GM18868 (cell line): Measurements from ENCODE around the gene FSTL1.

Experiments
- ATAC-seq: cut with Tn5 transposase; IDR thresholded peaks from one replicate; pipeline ENCODE4 v1.9.1; 2021; ENCODE audit warnings: mild to moderate bottlenecking, moderate library complexity; ENCODE audit not compliant: unreplicated experiment

Gene FSTL1

GRCh38 chr3:120469440-120469839, 18.6 kb upstream of the FSTL1 start:
- no peak for ATAC-seq

- ATAC-seq, result no peak
These were observed 18.0 kb upstream of the FSTL1 start for GRCh38 chr3:120468635-120469295.

- ATAC-seq, result no peak
These were observed 11.7 kb upstream of the FSTL1 start for GRCh38 chr3:120462409-120462959.

DNA sequence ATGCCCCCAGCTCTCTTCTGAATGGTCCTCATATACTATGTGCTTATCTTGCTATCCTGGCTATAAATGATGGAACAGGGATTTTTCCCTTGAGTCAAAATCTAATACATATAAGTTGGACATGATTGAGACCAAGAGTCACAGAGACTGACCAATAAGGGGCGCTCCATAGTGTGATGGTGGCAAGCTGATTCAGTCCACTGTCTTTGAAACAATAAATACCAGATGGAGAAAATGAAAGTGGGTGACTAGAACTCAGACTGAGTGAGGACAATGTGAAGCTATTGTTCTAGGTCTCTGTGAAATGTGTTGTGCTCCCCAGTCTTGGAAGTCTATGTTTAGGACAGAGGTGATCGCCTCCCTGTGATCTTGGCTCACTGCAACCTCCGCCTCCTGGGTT, 10.6 kb upstream of the FSTL1 start:
- no peak for ATAC-seq

- no peak for ATAC-seq
These were observed 10.1 kb upstream of the FSTL1 start for GRCh38 chr3:120460862-120461261.

DNA sequence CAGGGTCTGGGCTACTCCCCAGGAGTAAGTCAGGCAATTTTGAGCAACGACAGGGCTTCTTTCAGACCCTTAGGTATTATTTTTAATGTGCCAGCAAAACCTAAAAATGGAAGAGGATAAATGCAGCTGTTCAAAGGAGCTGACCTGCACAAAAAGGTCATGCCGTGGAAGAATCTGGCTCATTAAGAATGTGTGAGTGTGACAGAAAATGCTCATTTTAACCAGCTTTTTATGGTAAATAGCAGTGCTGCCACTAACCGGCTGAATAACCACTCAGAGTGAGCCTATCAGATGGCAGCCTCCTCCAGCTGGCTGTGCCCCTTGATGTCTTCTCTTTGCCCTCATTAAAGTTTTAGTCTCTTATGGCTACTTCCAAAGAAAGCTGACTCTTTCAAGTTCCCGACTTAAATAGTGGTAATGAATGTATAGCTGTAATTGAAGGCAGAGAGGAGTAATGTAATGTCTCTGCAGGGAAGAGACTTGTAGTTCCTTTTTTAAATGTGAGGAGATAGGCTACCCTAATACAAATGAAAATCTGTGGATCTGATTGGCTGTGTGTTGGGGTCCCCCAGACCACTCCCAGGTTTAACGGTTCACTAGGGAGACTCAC, 9.5 kb upstream of the FSTL1 start:
- no peak for ATAC-seq

GRCh38 chr3:120459196-120459595, 8.4 kb upstream of the FSTL1 start:
- no peak for ATAC-seq

- ATAC-seq, result no peak
These were observed 7.0 kb upstream of the FSTL1 start for GRCh38 chr3:120457827-120458226.

- ATAC-seq, result no peak
These were observed 3.4 kb upstream of the FSTL1 start for GRCh38 chr3:120454076-120454689.

- ATAC-seq, result no peak
These were observed 2.0 kb upstream of the FSTL1 start for GRCh38 chr3:120452816-120453215.

DNA sequence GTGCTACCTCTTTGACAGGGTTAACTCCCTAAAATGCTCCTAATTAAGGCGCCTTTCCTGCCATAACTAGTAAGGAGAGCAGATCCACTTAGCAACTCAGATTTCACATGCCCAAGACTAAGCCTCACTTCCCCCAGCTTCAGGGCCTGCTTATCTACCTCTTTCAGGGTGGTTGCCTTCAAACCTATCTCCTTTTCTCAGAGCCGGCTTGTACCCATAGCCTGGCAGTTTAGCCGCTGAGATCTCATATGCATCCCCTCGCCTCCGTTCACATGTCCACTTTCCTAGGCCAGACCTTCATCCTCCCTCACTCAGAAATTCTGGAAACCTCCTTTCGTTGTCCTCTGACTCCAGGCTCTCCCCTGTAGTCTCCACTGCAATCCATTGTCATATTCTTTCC, 1.0 kb upstream of the FSTL1 start:
- ATAC-seq, result no peak

DNA sequence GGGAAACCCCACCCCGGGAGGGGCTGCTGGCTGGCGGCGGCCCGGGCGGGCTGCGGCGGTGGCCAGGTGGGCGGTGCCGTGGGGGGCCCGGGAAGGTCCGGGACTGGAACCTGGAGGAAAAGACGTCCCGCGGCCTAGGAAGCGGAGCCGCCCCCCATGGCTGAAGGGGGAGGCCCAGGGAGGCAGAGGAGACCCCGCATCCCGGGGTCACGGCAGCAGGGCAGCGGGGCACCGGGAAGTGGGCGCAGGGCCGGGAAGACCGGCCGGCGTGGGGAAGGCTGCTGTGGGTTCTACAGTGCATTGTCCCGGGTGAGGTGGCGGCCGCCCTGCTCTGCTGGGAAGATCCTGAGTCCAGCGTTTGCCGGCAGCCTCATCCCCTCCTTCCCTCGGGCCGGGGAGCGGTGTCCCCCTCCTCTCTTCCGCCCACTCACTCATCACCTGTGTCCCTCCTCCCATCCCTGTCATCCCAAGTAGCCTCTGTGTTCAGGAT, 525 bp upstream of the FSTL1 start:
- ATAC-seq, result no peak

DNA sequence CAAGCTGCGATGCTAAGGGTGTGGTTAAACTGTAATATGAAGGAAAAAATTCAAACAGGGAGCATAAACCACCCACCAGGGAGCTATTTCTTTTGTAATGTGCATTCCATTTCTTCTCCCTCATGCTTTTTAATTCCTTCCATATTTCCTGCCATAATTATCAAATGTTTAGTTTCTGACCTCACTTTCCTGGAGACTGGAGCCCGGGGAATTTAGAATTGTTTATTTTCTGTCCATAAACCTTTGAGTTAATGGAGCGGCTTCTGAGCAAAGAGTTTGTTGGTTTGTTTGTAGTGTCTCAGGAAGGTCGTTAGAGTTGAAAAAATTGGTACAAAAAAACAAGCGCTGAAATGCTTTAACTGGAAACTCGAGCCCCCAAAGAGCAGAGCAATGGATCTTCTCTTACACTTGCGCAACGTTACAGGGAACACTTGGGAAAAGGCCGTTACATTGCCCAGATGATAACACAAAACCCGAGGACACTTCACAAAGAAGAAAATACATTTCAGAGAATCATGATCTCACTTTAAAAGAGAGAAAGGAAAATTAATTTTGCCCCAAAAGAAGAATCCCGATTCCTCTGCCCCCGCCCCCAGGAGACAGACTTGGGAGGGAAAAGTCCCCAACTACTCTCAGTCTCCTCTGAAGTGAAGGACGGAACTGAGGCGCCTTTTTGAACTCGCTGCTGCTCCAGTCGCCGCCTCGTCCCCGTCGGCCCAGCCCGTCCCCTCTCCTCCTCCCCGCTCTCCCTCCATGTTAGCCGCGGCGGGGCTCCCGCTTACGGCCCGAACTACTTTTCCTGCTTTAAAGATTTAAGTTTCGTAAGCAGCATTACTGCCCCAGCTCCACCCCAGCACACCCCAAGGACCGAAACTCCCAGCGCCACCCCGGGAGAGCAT, 842 bp downstream of the FSTL1 start:
- peak; percentile 43 for ATAC-seq

- ATAC-seq, result no peak
These were observed 1.5 kb downstream of the FSTL1 start for GRCh38 chr3:120449251-120449650.

- ATAC-seq, result no peak
These were observed 2.0 kb downstream of the FSTL1 start for GRCh38 chr3:120448756-120449155.

DNA sequence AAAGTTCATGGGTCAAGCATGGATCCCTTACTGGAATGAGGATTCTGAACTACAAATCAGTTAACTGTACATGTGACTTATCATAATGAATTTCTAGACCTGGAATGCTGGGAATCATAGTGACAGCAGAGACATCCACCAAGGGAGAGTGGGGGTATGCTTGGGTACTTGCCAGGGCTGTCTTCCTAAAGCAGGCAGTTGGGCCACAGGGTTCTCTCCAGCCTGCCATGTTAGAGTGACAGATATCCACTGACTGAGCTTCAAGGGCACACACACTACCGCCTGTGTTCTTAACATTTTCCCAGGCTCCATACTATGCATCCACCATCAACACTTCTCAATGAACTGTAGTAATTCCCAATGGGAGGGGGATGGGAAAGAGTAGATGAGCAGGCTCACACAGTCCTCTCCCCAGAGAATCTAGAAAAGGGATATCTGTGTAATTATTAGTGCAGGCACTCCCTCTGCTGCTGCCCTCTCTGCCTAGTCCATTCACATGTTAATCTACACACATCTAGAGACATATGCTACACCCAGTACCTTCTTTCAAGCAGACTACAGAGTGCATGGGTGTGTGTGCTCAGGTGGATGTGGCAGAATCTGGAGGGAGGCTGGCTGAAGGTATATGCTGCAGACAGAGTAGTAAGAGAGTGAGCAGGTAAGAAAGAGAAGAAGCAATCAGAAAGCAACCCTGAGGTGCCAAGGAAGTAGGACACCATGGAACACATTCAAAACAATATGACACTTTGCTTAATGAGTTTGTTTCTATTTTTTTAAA, 3.7 kb downstream of the FSTL1 start:
- no peak for ATAC-seq

GRCh38 chr3:120445654-120446053, 5.1 kb downstream of the FSTL1 start:
- ATAC-seq, result no peak

DNA sequence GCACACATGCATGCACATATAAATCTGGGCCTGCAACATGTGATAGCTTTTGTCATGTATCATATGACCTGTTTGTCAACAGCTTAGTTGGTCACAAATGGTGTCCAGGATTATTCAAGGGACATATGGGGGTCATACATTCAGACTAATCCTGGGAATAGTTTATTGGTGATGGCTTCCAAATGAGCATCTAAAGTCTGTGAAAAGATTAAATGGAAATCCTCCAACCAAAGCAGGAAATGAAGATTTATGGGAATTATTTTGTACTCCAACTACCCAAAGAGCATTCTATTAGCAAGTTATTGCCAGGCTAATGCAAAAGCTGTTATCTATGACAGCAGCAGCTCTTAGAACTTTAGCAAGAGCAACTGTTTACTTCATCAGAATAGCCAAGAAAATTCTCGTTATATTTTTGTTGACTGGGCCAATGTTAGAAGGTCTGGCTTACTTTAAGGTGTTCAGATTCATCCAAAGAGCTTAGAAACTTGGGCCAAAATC, 7.1 kb downstream of the FSTL1 start:
- ATAC-seq, result no peak

DNA sequence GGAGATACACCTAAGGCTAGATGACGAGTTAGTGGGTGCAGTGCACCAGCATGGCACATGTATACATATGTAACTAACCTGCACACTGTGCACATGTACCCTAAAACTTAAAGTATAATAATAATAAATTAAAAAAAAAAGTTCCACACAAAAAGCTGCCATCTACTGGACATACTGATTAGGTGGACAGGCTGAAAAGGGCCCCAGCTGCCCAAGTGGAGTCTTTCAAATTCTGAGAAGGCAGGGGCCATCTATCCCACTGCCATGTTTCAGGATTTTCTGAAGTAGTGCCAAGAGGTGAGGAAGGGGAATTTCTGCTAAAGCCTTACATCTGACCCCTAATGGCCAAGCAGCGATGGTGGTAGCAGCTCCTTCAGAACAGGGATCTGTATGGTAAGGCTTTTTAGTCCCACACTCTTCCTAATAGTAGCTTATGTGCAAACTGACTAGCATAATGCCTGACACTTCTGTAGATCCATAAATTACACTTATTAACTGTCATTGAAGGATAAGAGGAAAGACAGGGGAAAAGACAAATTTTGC, 7.7 kb downstream of the FSTL1 start:
- no peak for ATAC-seq

- ATAC-seq, result no peak
These were observed 9.0 kb downstream of the FSTL1 start for GRCh38 chr3:120441776-120442175.
